ENCODE measurements around the gene EFNA2. TPM values are rescaled to one million over a fixed set of nuclear protein-coding genes. Genes with fewer than 3 reads are reported as not detected.

EFNA2 gene
- not detected in 2 replicates for total RNA-seq

GRCh38 chr19:1285737-1286360 lies at the start of gene EFNA2:
Gene EFNA2, plus strand, starts transcription at chr19:1285873. Its CDS starts 296 bp downstream, at chr19:1286169.

GRCh38 chr19:1237754-1238368 lies 47.8 kb upstream of the EFNA2 start, which contains the start of gene CBARP:
Gene CBARP, minus strand, starts transcription at chr19:1238005. Its CDS starts 1,905 bp downstream, at chr19:1236100.

DNA sequence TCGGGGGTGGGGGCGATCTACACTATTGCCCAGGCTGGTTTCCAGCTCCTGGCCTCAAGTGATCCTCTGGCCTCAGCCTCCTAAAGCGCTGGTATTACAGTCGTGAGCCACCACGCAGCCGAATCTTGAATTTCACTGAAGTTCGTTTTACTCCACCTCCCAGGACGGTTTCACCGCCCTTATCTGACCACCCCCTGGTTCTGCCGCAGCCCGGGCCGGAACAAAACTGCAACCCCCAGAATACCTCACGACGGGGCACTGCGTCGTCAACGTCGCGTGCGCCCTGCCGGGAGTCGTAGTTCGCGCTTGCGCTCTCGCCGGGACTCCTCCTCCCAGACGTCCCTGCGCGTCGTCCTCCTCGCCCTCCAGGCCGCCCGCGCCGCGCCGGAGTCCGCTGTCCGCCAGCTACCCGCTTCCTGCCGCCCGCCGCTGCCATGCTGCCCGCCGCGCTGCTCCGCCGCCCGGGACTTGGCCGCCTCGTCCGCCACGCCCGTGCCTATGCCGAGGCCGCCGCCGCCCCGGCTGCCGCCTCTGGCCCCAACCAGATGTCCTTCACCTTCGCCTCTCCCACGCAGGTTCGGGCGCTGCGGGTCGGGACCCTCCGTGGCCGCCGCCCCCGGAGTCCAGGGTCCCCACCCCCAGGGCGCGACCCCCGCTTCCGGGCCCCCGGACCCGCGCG lies 44.1 kb upstream of the EFNA2 start, which contains the start of gene ATP5F1D:
ATP5F1D (plus strand) TSS at position 335 of the 679 bp plus-strand sequence; CDS start at position 435, 100 bp downstream.

DNA sequence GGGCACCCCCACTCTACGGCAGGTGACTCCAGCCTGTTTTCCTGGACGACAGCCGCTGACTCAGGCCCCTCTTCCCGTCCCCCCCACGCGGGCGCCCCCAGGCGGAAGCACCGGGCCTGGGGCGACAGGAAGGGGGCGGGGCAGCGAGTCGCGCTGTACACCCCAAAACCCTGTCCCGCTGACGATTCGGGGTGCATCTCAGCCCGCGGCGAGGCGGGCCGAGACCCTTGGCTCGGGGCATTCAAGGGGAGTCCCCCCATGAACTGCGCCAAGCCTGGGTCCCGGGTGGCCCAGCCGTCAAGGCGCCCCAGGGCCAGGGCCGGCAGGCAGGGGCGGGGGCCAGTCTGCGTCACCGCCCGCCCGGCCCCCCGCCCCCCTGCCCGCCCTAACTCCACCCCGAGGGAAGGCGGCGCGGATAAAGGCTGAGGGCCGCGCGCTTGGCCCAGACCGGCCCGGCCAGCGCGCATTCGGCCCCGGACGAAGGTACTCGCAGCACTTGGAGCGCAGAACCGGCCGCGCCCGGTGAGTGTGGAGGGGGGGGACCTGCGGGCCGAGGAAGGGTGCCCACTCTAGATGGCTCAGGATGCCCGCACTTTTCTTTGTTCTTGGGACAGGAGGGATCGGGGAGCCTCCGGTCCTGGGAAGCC lies 37.4 kb upstream of the EFNA2 start, which contains the start of gene MIDN:
MIDN (plus strand) TSS at position 445 of the 647 bp plus-strand sequence. CDS start 1,714 bp downstream, outside the sequence.

GRCh38 chr19:1269065-1269477 lies 16.6 kb upstream of the EFNA2 start, which contains the start of gene CIRBP:
Gene CIRBP, plus strand, starts transcription at chr19:1269332. Its CDS starts 1,602 bp downstream, at chr19:1270934.

DNA sequence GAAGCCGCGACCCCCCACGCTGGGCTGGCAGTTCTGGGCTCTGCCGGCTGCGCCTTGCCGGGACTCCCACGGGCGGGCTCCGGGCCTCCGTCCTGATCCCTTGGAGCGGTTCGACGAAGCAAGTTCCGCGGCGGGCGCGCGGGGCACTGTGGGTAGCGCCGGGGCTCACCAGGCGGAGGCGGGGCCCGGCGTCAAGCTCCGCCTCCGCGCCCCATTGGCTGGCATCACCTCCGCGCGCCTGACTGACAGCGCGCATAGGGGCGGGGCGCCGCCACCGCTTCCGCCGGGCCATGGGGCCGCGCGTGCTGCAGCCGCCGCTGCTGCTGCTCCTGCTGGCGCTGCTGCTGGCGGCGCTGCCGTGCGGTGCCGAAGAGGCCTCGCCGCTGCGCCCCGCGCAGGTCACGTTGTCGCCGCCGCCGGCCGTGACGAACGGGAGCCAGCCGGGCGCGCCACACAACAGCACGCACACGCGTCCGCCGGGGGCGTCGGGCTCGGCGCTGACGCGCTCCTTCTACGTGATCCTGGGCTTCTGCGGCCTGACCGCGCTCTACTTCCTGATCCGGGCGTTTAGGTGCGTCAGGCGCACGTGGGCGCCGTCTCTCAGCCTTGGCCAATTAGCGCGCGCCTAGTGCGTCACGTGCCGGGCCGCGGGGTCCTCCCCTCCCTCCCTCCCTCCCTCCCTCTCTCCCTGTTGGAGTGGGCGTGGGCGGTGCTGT lies 10.3 kb upstream of the EFNA2 start, which contains the start of gene FAM174C:
FAM174C (plus strand) TSS at position 271 of the 716 bp plus-strand sequence; CDS start at position 291, 20 bp downstream.

Other genes with a start within 250 kb of the EFNA2 start
- 2.7 and 3.6 TPM in 2 replicates for gene ABCA7, start 245.8 kb upstream of the EFNA2 start, total RNA-seq
- gene ARHGAP45, start 218.7 kb upstream of the EFNA2 start, total RNA-seq: 0.37 and 0.39 TPM in 2 replicates
- 191 and 315 TPM in 2 replicates for gene POLR2E, start 190.5 kb upstream of the EFNA2 start, total RNA-seq
- 470 and 535 TPM in 2 replicates for gene GPX4, start 181.9 kb upstream of the EFNA2 start, total RNA-seq
- gene SBNO2, start 111.6 kb upstream of the EFNA2 start, total RNA-seq: 37.6 and 40.9 TPM in 2 replicates
- 47.5 and 52.5 TPM in 2 replicates for gene STK11, start 80.1 kb upstream of the EFNA2 start, total RNA-seq
- gene CBARP, start 47.9 kb upstream of the EFNA2 start, total RNA-seq: 1.4 and 2.3 TPM in 2 replicates
- gene ATP5F1D, start 44.1 kb upstream of the EFNA2 start, total RNA-seq: 89.8 and 122 TPM in 2 replicates
- 46.7 and 59.6 TPM in 2 replicates for gene MIDN, start 37.3 kb upstream of the EFNA2 start, total RNA-seq
- gene CIRBP, start 16.5 kb upstream of the EFNA2 start, total RNA-seq: 265 and 335 TPM in 2 replicates
- gene FAM174C, start 10.3 kb upstream of the EFNA2 start, total RNA-seq: 52.9 and 54.6 TPM in 2 replicates
- 89.5 and 111 TPM in 2 replicates for gene NDUFS7, start 98.0 kb downstream of the EFNA2 start, total RNA-seq
- 43.7 and 45.7 TPM in 2 replicates for gene GAMT, start 115.7 kb downstream of the EFNA2 start, total RNA-seq
- 19.4 and 21.3 TPM in 2 replicates for gene DAZAP1, start 121.7 kb downstream of the EFNA2 start, total RNA-seq
- gene RPS15, start 152.5 kb downstream of the EFNA2 start, total RNA-seq: 2,634 and 2,972 TPM in 2 replicates
- gene APC2, start 164.2 kb downstream of the EFNA2 start, total RNA-seq: 0.12 and 0.20 TPM in 2 replicates
- gene C19orf25, start 193.3 kb downstream of the EFNA2 start, total RNA-seq: 17.7 and 25.0 TPM in 2 replicates
- 0.19 and 0.49 TPM in 2 replicates for gene PCSK4, start 204.5 kb downstream of the EFNA2 start, total RNA-seq
- 5.0 and 6.0 TPM in 2 replicates for gene REEP6, start 205.3 kb downstream of the EFNA2 start, total RNA-seq
- 4.7 and 8.8 TPM in 2 replicates for gene ADAMTSL5, start 227.1 kb downstream of the EFNA2 start, total RNA-seq
- not detected in 2 replicates for gene PLK5, start 238.2 kb downstream of the EFNA2 start, total RNA-seq